ENCODE data around the gene VMAC. TPM values are rescaled to one million over a fixed set of nuclear protein-coding genes. Genes with fewer than 3 reads are reported as not detected.

The VMAC gene
- total and polyA plus RNA-seq, 3 experiments from 2014 or later, result 4.0 to 6.3 (median 4.1) TPM

DNA sequence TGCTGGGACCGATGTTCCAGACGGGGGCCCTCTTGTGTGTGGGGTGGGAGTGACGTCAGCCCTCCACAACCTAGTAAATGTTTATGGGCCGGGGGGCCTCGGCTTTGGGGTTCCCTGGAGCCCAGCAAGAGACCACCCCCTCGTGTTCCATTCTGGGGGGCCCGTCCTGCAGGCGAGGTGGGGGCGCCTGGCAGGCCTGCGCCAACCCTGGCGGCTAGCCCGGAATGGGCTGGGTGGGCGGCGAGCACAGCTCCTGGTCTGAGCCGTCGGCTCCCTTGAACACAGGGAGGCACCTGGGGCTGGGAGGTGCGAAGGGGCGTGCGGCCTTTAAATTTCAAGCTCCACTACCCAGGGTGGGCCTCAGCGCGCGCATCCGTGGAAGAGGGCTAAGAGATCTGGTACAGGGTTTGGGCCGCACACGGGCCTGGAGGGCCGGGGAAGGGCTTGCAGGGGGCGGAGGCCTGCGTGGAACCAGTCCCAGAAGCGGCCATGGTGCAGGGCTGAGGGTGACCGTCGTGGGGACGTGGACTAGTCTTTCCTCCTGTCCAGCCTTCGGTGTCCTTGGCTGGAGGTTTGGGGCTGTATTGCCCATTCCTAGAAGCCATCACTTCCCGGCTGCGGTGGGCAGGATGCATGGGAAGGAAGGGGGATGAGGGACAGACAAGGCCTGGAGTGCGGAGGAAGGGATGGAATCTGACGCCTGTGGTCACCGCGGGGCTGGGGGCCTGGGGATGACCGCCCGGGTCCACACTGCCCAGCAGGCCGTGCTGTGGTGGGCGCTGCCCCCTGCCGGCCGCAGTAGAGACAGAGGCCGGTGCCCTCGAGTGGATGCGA lies 12.5 kb upstream of the VMAC start:
- CTCF ChIA-PET, result interaction anchor here (1.3 kb wide), 1 partner anchor 11 kb away, joined by 4 read pairs; the partner anchor contains the start of gene NDUFA11

GRCh38 chr19:5892772-5893275 lies 11.8 kb upstream of the VMAC start:
- Histone ChIP-seq H3K36me3 (ENCODE audit: insufficient read depth, low read length) (no peaks in the 10 kb centered on the region), H3K27ac (ENCODE audit: low read depth, low read length) (no peak overlapping the region), H3K4me3 (ENCODE audit: low read length) (no peak overlapping the region), H3K9me3 (ENCODE audit: low read length) (no peaks in the 10 kb centered on the region), H3K27me3 (ENCODE audit: insufficient read depth, low read length, poor library complexity, severe bottlenecking) (no peaks in the 10 kb centered on the region), H3K4me1 (ENCODE audit: insufficient read depth, low read length) (no peaks in the 10 kb centered on the region)
- Mint-ChIP-seq H3K9me3 (no peaks in the 10 kb centered on the region), H3K4me3 (no peak overlapping the region), H3K27ac (peak overlapping the region in 1 of 8 donors; percentile 77), H3K27me3 (peaks cover 5 to 7% of the 10 kb centered on the region in 2 donors), H3K36me3 (peaks cover 0 to 30% (median 0%) of the 10 kb centered on the region in 3 donors), H3K4me1 (peaks cover 0 to 2% (median 2%) of the 10 kb centered on the region in 3 donors)
- ChIA-PET CTCF (interaction anchor here (0.6 to 1.3 kb wide), 2 partner anchors 10 to 91 kb away, joined by 3 to 4 read pairs; partner anchors contain the start of gene NDUFA11), POLR2A (no interaction called here)
- DNase-seq, result no peak

More for the DNA sequence above, 12.5 kb upstream of the VMAC start:
- no peaks in the 10 kb centered on the region for H3K9me3 Mint-ChIP-seq
- Histone ChIP-seq H3K4me1 (ENCODE audit: insufficient read depth, low read length) (no peaks in the 10 kb centered on the region), H3K27ac (ENCODE audit: low read depth, low read length) (no peak overlapping the region), H3K36me3 (ENCODE audit: insufficient read depth, low read length) (no peaks in the 10 kb centered on the region), H3K9me3 (ENCODE audit: low read length) (no peaks in the 10 kb centered on the region), H3K27me3 (ENCODE audit: insufficient read depth, low read length, poor library complexity, severe bottlenecking) (no peaks in the 10 kb centered on the region), H3K4me3 (ENCODE audit: low read length) (no peak overlapping the region)
- POLR2A ChIA-PET, result interaction anchor here (1.9 kb wide), 1 partner anchor 12 kb away, joined by 9 read pairs; the partner anchor contains the start of gene VMAC
- H3K4me3 Mint-ChIP-seq, result no peak overlapping the region
- peaks cover 0 to 27% (median 0%) of the 10 kb centered on the region in 3 donors for H3K36me3 Mint-ChIP-seq
- H3K4me1 Mint-ChIP-seq, result peaks cover 0 to 2% (median 2%) of the 10 kb centered on the region in 3 donors
- H3K27ac Mint-ChIP-seq, result peak overlapping the region in 1 of 8 donors; percentile 77
- no peak for DNase-seq
- H3K27me3 Mint-ChIP-seq, result peaks cover 4 to 7% of the 10 kb centered on the region in 2 donors

DNA sequence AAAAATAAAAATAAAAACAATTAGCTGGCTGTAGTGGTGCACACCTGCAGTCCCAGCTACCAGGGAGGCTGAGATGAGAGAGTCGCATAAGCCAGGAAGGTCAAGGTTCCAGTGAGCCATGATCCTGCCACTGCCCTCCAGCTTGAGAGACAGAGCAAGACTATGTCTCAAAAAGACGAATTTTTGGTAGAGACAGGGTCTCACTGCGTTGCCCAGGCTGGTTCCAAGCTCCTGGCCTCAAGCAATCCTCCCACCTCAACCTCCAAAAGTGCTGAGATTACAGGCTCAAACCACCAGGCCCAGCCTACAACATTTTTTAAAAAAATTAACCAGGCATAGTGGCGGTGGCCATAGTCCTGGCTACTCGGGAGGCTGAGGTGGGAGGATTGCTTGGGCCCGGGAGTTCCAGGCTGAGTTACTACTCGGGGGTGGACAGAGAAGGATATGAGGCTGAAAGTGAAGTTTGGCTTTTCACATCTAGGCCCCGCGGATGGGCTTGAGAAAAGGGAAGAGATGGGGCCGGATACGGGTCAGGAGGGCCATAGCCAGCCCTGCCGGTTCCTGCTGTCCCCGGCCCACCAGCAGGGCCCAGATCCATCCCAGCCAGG lies 11.3 kb upstream of the VMAC start:
- H3K36me3 Mint-ChIP-seq, result peaks cover 0 to 32% (median 0%) of the 10 kb centered on the region in 3 donors
- no peaks in the 10 kb centered on the region for H3K27me3 ChIP-seq (ENCODE audit: insufficient read depth, low read length, poor library complexity, severe bottlenecking)

GRCh38 chr19:5893907-5894703 lies 10.6 kb upstream of the VMAC start:
- no peak for DNase-seq
- Histone ChIP-seq H3K4me1 (ENCODE audit: insufficient read depth, low read length) (no peaks in the 10 kb centered on the region), H3K27me3 (ENCODE audit: insufficient read depth, low read length, poor library complexity, severe bottlenecking) (no peaks in the 10 kb centered on the region), H3K27ac (ENCODE audit: low read depth, low read length) (no peak overlapping the region), H3K4me3 (ENCODE audit: low read length) (no peak overlapping the region), H3K9me3 (ENCODE audit: low read length) (no peaks in the 10 kb centered on the region), H3K36me3 (ENCODE audit: insufficient read depth, low read length) (no peaks in the 10 kb centered on the region)
- POLR2A ChIA-PET, result no interaction called here
- Mint-ChIP-seq H3K27me3 (peaks cover 4 to 6% of the 10 kb centered on the region in 2 donors), H3K36me3 (peaks cover 0 to 32% (median 0%) of the 10 kb centered on the region in 3 donors), H3K4me3 (no peak overlapping the region), H3K27ac (no peak overlapping the region), H3K9me3 (no peaks in the 10 kb centered on the region), H3K4me1 (peaks cover 0 to 5% (median 2%) of the 10 kb centered on the region in 3 donors)
- CTCF ChIA-PET, result interaction anchor here (1.3 kb wide), 1 partner anchor 9 kb away, joined by 4 read pairs; the partner anchor contains the start of gene NDUFA11

More for the DNA sequence above, 11.3 kb upstream of the VMAC start:
- no peak overlapping the region for H3K27ac ChIP-seq (ENCODE audit: low read depth, low read length)
- no peak overlapping the region for H3K4me3 Mint-ChIP-seq
- no peaks in the 10 kb centered on the region for H3K36me3 ChIP-seq (ENCODE audit: insufficient read depth, low read length)
- H3K9me3 Mint-ChIP-seq, result no peaks in the 10 kb centered on the region
- H3K9me3 ChIP-seq (ENCODE audit: low read length), result no peaks in the 10 kb centered on the region
- POLR2A ChIA-PET, result no interaction called here
- no peak overlapping the region for H3K4me3 ChIP-seq (ENCODE audit: low read length)
- DNase-seq, result no peak
- no peaks in the 10 kb centered on the region for H3K4me1 ChIP-seq (ENCODE audit: insufficient read depth, low read length)
- H3K27ac Mint-ChIP-seq, result peak overlapping the region in 1 of 8 donors; percentile 14
- CTCF ChIA-PET, result interaction anchor here (0.6 to 1.3 kb wide), 2 partner anchors 10 to 92 kb away, joined by 3 to 4 read pairs; partner anchors contain the start of gene NDUFA11
- H3K4me1 Mint-ChIP-seq, result peaks cover 0 to 5% (median 2%) of the 10 kb centered on the region in 3 donors
- H3K27me3 Mint-ChIP-seq, result peaks cover 4 to 6% of the 10 kb centered on the region in 2 donors

- no peak for DNase-seq
- H3K9me3 Mint-ChIP-seq, result no peaks in the 10 kb centered on the region
- H3K27me3 Mint-ChIP-seq, result peaks cover 0 to 6% of the 10 kb centered on the region in 2 donors
Measured at GRCh38 chr19:5894704-5895349, 9.8 kb upstream of the VMAC start.

DNA sequence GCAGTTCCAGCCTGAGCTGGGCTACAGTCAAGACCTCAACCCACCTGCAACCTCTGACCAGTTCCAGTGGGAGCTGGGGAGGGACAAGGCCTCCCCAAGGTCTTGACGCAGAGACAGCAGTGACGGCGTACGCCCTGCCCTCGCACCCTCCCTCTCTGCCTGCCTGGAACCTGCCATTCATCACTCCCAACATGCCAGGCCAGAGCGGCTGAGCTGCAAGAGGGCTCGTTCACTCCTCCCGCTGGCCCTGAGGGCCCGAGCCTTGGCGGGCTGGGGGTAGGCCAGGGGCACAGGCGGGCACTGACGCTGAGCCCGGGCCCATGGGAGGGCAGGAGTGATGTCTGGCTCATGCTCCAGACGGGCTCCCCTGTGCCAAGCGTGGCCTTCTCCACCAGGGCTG lies 9.3 kb upstream of the VMAC start:
- H3K36me3 ChIP-seq (ENCODE audit: insufficient read depth, low read length), result peaks cover 5% of the 10 kb centered on the region
- ChIA-PET POLR2A (interaction anchor here (0.6 kb wide), 1 partner anchor 118 kb away, joined by 3 read pairs; no protein-coding TSS in a partner anchor), CTCF (no interaction called here)
- Mint-ChIP-seq H3K4me3 (no peak overlapping the region), H3K4me1 (peaks cover 5 to 11% (median 5%) of the 10 kb centered on the region in 3 donors), H3K27ac (peak overlapping the region in 1 of 8 donors; percentile 6), H3K27me3 (peaks cover 0 to 6% of the 10 kb centered on the region in 2 donors), H3K9me3 (no peaks in the 10 kb centered on the region), H3K36me3 (peaks cover 0 to 38% (median 0%) of the 10 kb centered on the region in 3 donors)
- no peaks in the 10 kb centered on the region for H3K4me1 ChIP-seq (ENCODE audit: insufficient read depth, low read length)
- no peaks in the 10 kb centered on the region for H3K9me3 ChIP-seq (ENCODE audit: low read length)
- no peaks in the 10 kb centered on the region for H3K27me3 ChIP-seq (ENCODE audit: insufficient read depth, low read length, poor library complexity, severe bottlenecking)
- no peak overlapping the region for H3K27ac ChIP-seq (ENCODE audit: low read depth, low read length)
- DNase-seq, result no peak
- no peak overlapping the region for H3K4me3 ChIP-seq (ENCODE audit: low read length)

More at GRCh38 chr19:5894704-5895349, 9.8 kb upstream of the VMAC start:
- ChIA-PET CTCF (no interaction called here), POLR2A (no interaction called here)
- peaks cover 0 to 32% (median 0%) of the 10 kb centered on the region in 3 donors for H3K36me3 Mint-ChIP-seq
- no peaks in the 10 kb centered on the region for H3K36me3 ChIP-seq (ENCODE audit: insufficient read depth, low read length)
- H3K4me1 Mint-ChIP-seq, result peaks cover 0 to 5% (median 2%) of the 10 kb centered on the region in 3 donors
- no peaks in the 10 kb centered on the region for H3K9me3 ChIP-seq (ENCODE audit: low read length)
- no peaks in the 10 kb centered on the region for H3K27me3 ChIP-seq (ENCODE audit: insufficient read depth, low read length, poor library complexity, severe bottlenecking)
- no peak overlapping the region for H3K4me3 ChIP-seq (ENCODE audit: low read length)
- no peaks in the 10 kb centered on the region for H3K4me1 ChIP-seq (ENCODE audit: insufficient read depth, low read length)
- H3K27ac ChIP-seq (ENCODE audit: low read depth, low read length), result no peak overlapping the region
- no peak overlapping the region for H3K4me3 Mint-ChIP-seq
- no peak overlapping the region for H3K27ac Mint-ChIP-seq

GRCh38 chr19:5895890-5896289 lies 8.8 kb upstream of the VMAC start:
- Mint-ChIP-seq H3K27me3 (peaks cover 0 to 4% of the 10 kb centered on the region in 2 donors), H3K4me1 (peaks cover 6 to 12% (median 6%) of the 10 kb centered on the region in 3 donors), H3K9me3 (no peaks in the 10 kb centered on the region), H3K36me3 (peaks cover 0 to 38% (median 0%) of the 10 kb centered on the region in 3 donors), H3K4me3 (peak overlapping the region in 1 of 7 donors; percentile 65), H3K27ac (peak overlapping the region in 1 of 8 donors; percentile 63)
- no peak overlapping the region for H3K4me3 ChIP-seq (ENCODE audit: low read length)
- no peaks in the 10 kb centered on the region for H3K4me1 ChIP-seq (ENCODE audit: insufficient read depth, low read length)
- no peaks in the 10 kb centered on the region for H3K9me3 ChIP-seq (ENCODE audit: low read length)
- H3K27me3 ChIP-seq (ENCODE audit: insufficient read depth, low read length, poor library complexity, severe bottlenecking), result no peaks in the 10 kb centered on the region
- DNase-seq, result no peak
- H3K27ac ChIP-seq (ENCODE audit: low read depth, low read length), result no peak overlapping the region
- ChIA-PET POLR2A (interaction anchor here (0.6 kb wide), 1 partner anchor 117 kb away, joined by 3 read pairs; no protein-coding TSS in a partner anchor), CTCF (no interaction called here)
- peaks cover 5% of the 10 kb centered on the region for H3K36me3 ChIP-seq (ENCODE audit: insufficient read depth, low read length)
